Measurements from ENCODE around the gene GIT1.

The GIT1 gene

GRCh38 chr17:29593591-29594518 is 4.4 kb upstream of the GIT1 start:
- DNase-seq (ENCODE audit: low read depth) = no peak

- DNase-seq (ENCODE audit: low read depth) = no peak
These were observed 3.6 kb upstream of the GIT1 start, which contains the start of gene ANKRD13B for GRCh38 chr17:29592850-29593551. TSS of gene ANKRD13B (plus strand) at chr17:29593132. CDS start at chr17:29593622, 490 bp downstream.

- no peak for DNase-seq (ENCODE audit: low read depth)
These were observed 2.5 kb upstream of the GIT1 start for GRCh38 chr17:29591737-29592608.

- DNase-seq (ENCODE audit: low read depth) = no peak
These were observed 1.8 kb upstream of the GIT1 start for GRCh38 chr17:29591146-29591736.

GRCh38 chr17:29590411-29591145 is 1.1 kb upstream of the GIT1 start:
- DNase-seq (ENCODE audit: low read depth) = no peak

GRCh38 chr17:29588562-29589411 is 661 bp downstream of the GIT1 start:
- DNase-seq (ENCODE audit: low read depth) = no peak

- DNase-seq (ENCODE audit: low read depth) = no peak
These were observed 1.4 kb downstream of the GIT1 start for GRCh38 chr17:29588017-29588561.

- no peak for DNase-seq (ENCODE audit: low read depth)
These were observed 1.9 kb downstream of the GIT1 start for GRCh38 chr17:29587591-29587990.

- DNase-seq (ENCODE audit: low read depth) = no peak
These were observed 2.6 kb downstream of the GIT1 start for GRCh38 chr17:29586676-29587469.

GRCh38 chr17:29585080-29585751 is 4.2 kb downstream of the GIT1 start:
- DNase-seq (ENCODE audit: low read depth) = no peak

GRCh38 chr17:29584452-29585079 is 4.9 kb downstream of the GIT1 start:
- no peak for DNase-seq (ENCODE audit: low read depth)

GRCh38 chr17:29583324-29584248 is 5.9 kb downstream of the GIT1 start:
- DNase-seq (ENCODE audit: low read depth) = no peak

- DNase-seq (ENCODE audit: low read depth) = no peak
These were observed 6.7 kb downstream of the GIT1 start for GRCh38 chr17:29582772-29583171.

GRCh38 chr17:29582254-29582765 is 7.1 kb downstream of the GIT1 start:
- DNase-seq (ENCODE audit: low read depth) = no peak

GRCh38 chr17:29581583-29582253 is 7.7 kb downstream of the GIT1 start:
- no peak for DNase-seq (ENCODE audit: low read depth)

Measured in non-pigmented ciliary epithelial cell (primary cell).